Nucleus accumbens (tissue), 56 donors: ENCODE data around the gene NPAS2.

Experiments
- DNase-seq, 56 donors: peaks; one replicate each; lab custom pipeline; 2025; lab: John Stamatoyannopoulos, UW

NPAS2 gene

DNA sequence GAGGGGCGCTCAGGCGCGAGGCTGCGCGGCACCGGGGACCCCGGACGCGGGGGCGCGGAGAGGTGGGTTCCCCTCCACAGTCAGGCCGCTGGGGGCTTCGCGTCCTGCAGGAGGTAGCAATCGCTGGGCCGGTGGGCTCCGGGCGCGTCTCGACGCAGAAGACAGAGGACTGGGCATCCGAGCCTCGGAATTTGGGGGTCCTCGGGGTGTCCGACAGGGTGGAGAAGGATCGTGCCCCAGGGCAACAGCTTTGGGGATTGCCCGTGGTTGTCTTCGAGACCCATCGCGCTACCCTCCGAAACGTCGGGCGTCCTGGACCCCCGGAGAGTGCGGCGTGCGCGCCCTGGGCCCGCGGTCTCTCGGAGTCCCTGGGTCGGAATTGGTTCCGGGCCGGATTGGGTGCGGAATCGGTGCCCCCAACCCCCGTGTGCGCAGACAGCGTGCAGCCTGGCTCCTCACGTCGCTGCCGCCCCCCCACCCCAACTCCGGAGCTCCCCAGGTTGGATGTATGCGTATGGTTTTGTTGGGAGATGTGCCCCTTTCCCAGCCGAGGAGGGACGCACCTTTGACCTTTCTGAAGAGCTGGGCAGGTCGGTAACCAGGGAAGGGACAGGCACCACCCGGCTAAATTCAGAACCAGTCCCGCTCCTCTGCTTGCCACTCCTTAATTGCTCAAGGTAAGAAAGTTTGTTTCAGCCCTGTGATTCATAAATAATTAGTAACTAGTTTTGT, 750 bp downstream of the NPAS2 start:
- peak in 1 of 56 donors; percentile 27 for DNase-seq

DNA sequence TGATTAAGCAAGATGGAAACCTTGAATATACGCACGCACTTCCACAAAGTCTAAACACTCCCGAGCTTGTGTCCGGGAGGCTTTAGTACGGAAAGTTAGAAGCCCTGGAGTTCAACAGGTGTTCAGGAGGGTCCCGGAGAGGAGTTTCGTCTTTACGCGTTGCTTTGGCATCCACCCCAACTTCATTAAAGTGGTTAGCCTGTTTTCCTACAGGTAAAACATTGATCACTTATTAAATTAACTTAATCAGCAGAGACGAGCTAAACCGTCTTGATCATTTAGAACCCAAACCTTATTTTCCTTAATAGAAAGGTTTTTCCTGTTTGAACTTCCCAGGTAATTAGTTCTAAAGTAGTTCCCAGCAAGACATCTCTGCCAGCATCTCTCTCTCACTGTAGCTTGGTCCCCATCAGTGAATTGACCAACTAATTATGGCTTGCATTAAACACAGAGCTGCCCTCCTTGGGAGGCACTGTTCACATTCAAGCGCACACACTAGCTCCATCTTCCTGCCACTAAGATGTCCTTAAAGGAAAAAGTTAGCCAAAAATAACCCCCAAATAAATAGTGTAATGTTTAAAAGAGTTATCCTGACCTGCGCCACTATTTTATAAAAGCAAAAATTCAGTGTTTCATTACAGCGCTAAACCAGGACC, 1.4 kb downstream of the NPAS2 start:
- no peak for DNase-seq

DNA sequence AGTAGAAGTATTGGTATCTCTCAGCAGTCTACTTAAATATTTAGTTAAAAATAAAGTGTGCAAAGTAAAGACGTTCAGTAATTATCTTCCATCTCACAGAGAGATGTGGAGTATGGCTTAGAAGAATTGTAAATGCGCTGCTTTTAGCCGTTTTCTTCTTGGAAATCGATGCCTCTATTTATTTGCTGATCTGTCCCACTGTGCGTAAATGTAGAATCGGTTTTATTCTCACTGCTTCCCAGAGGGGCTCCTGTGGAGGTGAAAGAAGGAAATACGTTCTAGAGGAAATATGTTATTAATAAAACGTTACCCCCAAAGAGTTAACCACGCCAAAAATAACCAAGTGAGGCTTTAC, 1.9 kb downstream of the NPAS2 start:
- no peak for DNase-seq

DNA sequence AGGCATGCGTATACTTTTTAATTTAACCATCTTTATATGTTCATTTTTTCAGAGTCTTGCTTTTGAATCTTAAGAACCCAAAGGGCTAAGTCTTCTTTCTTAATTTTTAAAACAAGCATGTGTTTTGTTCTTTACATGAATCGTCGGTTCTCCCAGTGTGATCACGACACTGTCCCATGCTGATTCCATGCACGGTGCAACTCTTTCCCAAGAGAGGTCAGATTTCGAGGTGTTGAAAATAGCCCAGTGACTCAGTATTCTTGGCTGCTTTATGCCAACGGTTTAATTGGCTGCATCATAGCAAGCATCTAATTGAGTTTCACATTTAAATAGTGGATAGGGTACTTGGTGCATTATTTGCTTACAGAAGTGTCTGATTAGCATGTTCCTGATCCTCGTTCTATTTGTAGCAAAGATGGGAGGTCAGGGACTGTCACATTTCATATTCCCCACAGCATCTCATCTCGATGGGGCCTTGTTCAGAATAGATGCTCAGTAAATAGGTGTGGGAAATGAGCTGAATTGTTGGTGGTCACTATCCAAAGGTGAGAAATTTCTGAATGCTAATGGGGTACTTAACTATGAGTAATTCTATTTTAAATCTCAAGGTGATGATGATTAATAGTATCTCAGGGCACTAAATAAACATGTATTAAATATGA, 2.8 kb downstream of the NPAS2 start:
- no peak for DNase-seq

DNA sequence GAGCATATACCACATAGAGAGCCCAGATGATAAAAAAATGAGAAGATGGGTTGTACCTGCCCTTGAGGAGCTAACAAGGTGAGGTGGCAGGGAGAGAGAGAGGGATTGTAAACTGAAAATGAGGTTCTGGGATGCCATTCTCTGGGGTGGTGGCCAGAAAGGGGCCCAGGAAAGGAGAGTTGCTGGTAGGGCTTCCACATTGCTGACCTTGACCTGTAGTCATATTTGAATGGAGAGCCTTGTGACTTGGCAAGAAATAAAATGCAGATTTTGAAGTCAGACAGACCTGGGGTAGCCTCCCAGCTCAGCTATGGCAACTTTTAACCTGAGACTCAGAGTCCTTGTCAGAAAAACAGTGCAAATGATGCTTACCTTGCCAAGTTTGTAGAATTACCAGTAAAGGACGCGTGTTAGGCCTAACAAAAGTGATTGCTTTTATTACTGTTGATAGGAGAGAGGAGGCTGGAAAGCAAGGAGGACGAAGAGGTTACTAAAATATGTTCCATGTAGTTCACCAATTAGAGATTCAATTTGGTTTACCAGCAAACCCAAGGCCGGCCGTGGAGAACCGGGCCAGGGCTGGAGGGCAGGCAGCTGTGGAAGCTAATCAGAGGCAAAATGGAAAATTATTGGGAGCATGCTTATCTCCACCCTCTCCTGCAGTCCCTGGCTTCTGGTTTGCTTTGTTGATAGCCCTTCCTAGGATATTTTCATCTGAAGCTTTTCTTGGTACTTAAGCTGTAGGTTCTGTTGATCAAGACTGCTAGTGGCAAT, 3.9 kb downstream of the NPAS2 start:
- no peak for DNase-seq

DNA sequence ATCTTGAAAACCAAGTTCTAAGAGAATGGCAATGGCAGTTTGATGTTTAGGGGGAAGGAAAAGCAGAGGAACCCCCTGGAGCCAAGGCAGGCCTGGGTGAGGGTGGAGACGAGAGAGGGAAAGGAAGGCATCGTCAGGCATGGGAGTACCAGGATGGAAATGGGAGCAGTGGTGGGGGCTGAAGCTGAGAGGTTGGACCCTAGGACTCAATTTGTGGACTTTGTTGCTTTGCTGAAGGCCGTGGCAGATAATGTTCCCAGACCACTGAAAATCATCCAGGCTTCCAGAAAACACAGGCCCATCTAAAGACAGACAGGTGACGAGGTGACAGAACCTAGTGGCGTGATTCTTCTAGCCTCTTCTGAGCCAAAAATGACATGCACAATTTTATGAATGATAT, 4.9 kb downstream of the NPAS2 start:
- DNase-seq = no peak

DNA sequence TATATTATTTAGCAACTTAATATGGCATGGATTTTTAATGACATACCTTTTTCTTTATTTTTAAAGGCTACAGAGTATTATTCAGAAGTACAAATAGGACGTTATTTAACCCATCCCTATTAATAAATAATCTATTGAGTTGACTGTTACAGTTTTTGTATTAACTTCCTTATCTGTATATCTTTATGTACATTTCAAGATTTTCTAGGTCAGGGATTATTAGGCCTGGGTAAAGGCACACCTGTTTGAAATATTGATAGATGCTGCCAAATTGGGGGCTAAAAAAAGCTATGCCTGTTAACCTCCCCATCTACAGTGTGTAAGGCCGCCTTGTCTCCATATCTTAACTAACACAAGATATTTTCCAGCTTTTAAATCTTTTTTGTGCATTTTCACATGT, 6.6 kb downstream of the NPAS2 start:
- no peak for DNase-seq

DNA sequence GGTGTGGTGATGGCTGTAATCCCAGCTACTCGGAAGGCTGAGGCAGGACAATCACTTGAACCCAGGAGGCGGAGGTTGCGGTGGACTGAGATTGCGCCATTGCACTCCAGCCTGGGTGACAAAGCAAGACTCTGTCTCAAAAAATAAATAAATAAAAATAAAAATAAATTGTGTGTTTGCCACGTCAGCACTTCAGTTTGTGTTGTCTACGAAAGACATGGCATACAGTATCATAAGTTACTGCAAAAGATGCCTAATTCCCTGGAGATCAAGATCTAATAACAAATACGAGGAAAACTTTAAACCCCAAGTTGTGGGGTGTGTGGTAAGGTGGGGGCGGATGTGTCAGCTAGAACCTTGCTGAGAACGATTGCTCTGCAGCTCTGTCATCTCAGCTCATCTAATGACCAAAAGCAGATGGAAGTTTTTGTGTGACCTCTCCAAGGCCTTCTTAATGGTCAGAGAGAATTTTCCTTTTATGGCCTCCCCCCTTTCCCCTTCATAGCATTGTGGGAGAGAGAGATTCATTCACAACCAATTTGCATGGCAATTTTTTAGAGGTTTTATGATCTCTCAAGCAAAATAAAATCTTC, 11.3 kb downstream of the NPAS2 start:
- DNase-seq = no peak

DNA sequence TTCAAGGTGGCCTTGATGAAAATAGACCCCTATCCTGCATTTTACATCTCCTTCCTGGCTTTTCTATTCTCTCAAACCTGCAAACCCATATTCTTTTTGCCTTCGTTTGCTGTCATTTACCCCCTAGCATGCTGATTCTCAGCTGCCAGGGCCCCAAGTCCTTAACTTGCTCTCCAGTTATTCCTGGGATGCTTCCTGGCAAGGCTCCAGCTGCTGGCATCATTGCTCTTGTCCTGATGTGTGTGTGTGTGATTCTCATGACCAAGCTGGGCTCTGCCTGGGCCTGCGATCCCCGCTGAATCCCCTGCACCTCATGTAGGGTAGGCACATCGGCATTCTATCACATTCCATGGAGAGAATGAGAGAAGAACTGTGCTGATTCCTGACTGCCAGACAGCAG, 11.9 kb downstream of the NPAS2 start:
- DNase-seq = no peak

DNA sequence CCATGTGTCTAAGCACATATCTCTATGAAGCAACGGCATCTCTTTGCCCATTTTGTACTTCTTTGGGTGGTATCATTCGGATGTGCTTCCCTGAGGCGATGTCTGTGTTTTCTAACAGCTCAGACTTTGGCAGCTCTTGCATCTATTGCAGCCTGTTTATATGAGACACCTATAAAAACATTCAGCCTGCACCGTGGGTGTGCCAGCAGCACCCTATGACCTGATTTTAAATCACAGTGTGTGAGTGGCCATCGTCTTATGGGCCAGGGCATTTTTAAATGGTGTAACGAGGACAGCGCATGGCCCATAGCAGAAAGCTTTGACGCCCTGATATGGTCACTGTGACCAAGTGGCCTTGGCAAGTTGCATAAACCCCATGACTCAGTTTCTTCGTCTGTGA, 12.9 kb downstream of the NPAS2 start:
- no peak for DNase-seq

DNA sequence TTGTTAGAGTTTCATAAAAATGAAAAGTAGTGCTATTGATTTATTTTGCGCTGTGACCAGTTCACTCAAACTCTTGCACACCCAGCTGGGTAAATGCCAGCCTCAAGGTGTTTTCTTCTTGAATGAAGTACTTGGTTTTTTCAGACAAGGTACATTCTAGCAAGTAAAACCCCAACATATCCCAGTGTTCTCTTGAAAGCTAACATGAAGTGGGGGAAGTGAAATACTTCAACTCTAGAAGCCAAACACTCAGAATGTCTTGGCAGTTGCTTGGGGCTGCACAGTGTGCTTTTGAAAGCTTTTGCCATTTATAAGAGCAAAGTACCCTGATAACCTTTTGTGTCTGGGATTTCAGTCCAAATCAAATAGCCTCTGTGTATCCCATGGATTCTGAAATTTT, 13.4 kb downstream of the NPAS2 start:
- no peak for DNase-seq

DNA sequence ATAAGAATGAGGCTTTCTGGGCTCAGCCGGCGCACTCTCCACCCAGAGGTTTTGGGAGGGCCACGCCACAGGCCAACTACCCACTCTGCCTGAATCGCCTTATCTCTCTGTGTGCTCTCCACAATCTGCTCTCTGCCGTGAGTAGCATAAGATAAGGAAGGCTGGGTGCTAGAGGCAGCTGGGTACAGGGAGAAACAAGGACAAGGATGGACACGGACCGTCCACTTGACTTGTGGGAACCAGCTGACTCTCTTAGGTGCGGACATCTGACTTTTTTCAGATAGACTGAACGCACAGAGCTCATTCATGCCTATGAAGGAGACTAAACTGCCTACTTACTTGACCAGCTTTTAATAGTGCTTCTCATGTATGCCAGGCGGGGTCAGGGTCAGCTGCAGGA, 14.3 kb downstream of the NPAS2 start:
- no peak for DNase-seq

DNA sequence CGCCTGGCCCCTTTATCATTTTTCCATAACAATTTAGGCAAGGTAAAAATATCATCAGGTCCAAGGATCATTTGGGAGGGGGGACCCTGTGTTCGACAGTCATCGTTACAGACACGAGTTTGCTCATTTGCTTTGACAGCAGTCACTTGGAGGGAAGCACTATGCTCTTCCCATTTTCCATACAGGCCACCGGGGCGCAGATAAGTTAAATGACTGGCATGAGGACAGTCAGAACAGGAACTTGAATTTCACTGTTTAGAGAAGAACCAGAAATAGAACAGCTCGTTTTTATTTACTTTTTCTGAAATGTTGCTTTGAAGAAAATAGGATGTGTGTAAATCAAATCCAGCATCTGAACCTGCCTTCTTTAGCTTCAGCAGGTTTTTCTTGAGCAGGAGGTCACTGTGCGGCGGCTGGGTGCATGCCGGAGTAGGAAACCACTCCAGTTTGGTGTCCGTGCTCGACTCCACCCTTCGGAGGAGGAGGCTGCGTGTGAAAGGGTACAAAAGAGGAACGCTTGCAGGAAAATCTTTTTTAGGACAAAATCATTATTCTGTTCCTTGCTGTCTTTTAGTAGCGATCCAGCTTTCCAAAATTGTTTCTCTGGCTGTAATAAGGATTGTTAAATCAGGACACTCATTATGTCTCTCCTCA, 15.2 kb downstream of the NPAS2 start:
- no peak for DNase-seq

DNA sequence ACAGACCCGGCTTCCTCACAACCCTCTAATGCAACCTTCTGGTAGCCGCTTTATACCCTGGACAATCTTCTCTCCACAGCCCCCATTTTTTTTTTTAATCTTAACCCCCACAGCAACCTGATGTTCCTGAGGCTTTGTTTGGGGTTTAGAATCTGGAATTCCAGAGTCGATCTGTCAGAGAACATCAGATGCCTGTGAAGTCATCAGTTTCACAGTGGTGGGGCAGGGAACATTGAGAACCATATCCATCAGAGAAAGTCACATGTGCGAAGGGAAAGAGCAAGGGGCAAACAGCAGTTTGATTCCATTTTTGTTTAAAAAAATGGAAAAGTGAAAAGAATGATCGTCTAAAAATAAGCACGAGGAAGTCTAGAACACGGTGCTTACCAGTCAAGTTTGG, 20.6 kb downstream of the NPAS2 start:
- no peak for DNase-seq

DNA sequence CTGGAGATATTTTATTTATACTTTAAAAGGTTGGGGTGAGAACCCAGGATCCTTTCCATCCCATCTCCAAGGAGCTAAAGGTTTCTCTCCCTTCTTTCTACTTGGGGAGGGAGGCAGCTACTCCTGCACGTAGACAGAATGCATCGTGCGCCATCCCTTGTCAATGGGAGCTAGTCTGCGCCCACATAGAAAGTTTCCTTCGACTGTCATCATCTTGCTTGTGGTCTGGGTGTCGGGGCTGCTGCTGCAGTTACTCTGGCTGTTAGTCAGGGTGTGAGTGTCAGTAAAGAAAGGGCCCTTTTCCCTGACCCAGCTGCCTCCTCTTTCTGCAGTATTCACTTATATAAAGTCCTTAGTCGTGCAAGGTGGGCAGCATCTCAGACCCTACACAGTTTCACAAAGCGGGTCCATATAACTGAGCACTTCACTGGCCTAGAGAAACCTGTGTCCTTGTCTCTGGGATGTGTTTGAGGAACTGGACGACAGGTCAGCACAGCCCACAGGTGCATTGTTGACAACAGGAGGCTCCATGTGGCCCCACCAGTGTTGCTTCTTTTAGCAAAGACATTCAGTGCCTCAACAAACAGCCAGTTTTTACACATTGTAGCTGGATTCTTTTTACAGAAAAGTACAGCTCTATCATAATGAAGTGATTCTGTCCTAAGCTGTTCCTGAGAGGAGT, 22.4 kb downstream of the NPAS2 start:
- no peak for DNase-seq

DNA sequence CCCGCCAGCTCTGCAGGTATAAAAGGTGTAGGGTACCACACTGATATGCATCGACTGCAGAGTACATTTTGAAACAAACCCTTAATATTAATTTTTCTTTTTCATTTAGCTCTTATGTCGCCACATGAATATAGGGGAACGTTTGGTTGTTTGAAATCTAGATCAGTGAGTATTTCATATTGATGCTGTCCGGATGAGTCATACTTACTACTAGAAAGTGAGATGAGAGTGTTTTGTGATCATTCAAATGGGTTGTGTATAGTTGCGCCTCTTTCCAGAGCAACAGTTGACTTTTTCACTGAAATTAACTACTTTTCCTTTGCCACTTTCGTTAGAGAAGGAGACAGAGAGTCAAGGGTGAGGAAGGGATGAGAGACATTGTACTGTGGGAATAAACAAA, 24.6 kb downstream of the NPAS2 start:
- no peak for DNase-seq

DNA sequence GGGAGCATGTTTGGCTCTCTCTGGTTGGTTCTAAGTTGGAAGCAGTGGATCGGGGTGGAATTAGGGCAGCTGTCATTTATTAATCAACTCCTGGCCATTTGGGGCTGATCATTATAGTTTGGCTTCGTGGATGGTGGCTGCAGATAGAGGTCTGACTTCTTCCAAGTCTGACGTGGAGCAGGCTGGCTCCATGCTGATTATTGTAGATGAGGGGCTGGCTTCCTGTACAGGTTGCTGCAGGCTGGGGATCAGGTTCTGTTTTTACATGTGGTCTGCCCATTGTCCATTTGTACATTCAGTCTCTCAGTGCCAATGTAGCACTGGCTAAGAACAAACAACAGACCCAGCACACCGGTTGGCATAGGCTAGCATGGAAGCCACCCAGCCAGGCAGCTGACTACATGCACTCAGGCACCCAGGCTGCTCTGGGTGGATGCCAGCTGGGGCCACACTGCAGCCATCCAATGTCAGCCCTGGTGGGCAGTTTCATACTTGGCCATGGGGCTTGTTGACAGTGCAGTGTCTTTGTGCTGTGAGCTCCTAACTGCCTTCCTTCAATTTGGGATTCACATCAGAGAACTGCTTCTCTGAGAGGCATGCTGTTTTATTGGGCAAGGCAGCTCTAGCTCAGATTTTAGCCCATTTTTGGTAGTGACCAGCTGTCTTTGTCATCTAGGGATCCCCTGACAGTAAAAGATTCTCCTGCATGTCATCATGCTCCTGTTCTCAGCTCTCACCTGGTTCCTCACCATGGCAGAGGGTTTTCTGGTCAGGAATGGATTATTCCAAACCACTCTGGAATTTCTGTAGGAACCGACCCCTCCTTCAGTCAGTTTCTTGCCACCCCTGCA, 25.4 kb downstream of the NPAS2 start:
- peak in 2 of 56 donors; percentile 13 to 19 for DNase-seq

DNA sequence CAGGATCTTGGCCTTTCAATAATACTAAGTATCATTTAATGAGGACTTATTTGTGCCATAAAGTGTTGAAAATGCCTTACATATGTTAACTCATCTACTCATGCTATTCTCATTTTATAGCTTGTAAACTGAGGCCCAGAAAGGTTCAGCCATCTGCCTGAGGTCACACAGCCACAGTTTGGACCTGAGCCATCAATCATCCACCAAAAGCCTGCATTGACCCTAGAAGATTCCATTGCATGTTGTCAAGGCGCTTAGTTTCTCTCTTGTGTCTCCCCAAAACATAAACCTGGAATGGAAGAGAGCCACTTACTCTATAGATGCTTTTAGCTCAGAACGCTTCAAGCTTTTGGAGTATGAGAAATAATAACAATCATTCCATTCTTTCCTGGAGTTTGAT, 26.8 kb downstream of the NPAS2 start:
- no peak for DNase-seq

DNA sequence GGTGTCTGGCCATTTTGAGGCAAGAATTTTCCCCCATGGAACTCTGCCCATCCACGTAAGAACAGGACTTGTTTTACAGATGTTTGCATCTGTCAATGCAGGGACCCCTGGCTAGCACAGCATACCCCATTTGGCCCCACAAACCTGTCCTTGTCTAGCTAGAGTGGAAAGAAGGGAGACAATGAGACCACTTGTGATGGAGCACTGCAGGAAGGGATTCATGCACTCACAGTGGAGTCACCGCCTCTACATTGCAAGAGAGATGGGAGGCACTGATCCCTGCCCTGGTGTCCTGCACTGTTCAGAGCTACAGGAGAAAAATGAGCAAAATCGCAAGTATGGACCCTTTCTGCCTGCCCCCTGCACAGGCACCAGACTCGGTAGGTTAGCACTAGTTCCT, 32.5 kb downstream of the NPAS2 start:
- DNase-seq = no peak
